OCI-LY1 (cell line): Measurements from ENCODE around the gene EPHA1.

Experiments
- CTCF ChIP-seq: fragments of 200-600 bp; sonication (generic), shearing (Covaris generic); IDR thresholded peaks from 2 replicates; pipeline ENCODE4 v1.5.1; 2017; ENCODE audit warnings: mild to moderate bottlenecking, antibody characterized with exemption, low read length, moderate library complexity, mixed read lengths
- EZH2 ChIP-seq: fragments of 200-600 bp; sonication (generic), shearing (Covaris generic); IDR thresholded peaks from 2 replicates; pipeline ENCODE4 v1.8.0; 2017; ENCODE audit warnings: borderline replicate concordance, mixed run types, mild to moderate bottlenecking, antibody characterized with exemption, low read length, moderate library complexity, mixed read lengths

- TF ChIP-seq EZH2 (no peak), CTCF (no peak)
Measured at GRCh38 chr7:143406002-143406357, 2.7 kb downstream of the EPHA1 start.
